GM21526 (cell line): Measurements from ENCODE around the gene HMCES.
A peak's percentile ranks its signal among the peaks of the same experiment; 100 is the strongest.
"Not testable (repeated sequence)": the region's sequence is repeated elsewhere in the genome, so short reads cannot be mapped to it uniquely, and the experiment has no call there.

Experiments
- ATAC-seq: cut with Tn5 transposase; IDR thresholded peaks from one replicate; pipeline ENCODE4 v1.9.1; 2021; ENCODE audit warnings: moderate library complexity; ENCODE audit not compliant: unreplicated experiment, low FRiP score

HMCES gene

GRCh38 chr3:129256270-129256669 lies 22.4 kb upstream of the HMCES start:
- no peak for ATAC-seq

GRCh38 chr3:129257609-129258008 lies 21.1 kb upstream of the HMCES start:
- no peak for ATAC-seq

GRCh38 chr3:129259612-129260477 lies 18.8 kb upstream of the HMCES start:
- ATAC-seq, result no peak

GRCh38 chr3:129260606-129261005 lies 18.1 kb upstream of the HMCES start:
- no peak for ATAC-seq

- no peak for ATAC-seq
Observed at GRCh38 chr3:129261894-129262293, 16.8 kb upstream of the HMCES start.

- ATAC-seq, result no peak
Observed at GRCh38 chr3:129263161-129263910, 15.3 kb upstream of the HMCES start.

GRCh38 chr3:129264994-129265393 lies 13.7 kb upstream of the HMCES start:
- ATAC-seq, result not testable (repeated sequence)

GRCh38 chr3:129266651-129267050 lies 12.0 kb upstream of the HMCES start:
- no peak for ATAC-seq

- ATAC-seq, result no peak
Observed at GRCh38 chr3:129268396-129268795, 10.3 kb upstream of the HMCES start.

GRCh38 chr3:129271674-129272073 lies 7.0 kb upstream of the HMCES start:
- ATAC-seq, result no peak

GRCh38 chr3:129276385-129276784 lies 2.3 kb upstream of the HMCES start:
- ATAC-seq, result peak; percentile 78

GRCh38 chr3:129277829-129278271 lies 820 bp upstream of the HMCES start:
- no peak for ATAC-seq

GRCh38 chr3:129278966-129279906 lies 566 bp downstream of the HMCES start:
- ATAC-seq, result no peak

- no peak for ATAC-seq
Observed at GRCh38 chr3:129280183-129280582, 1.5 kb downstream of the HMCES start.

- no peak for ATAC-seq
Observed at GRCh38 chr3:129281726-129282125, 3.1 kb downstream of the HMCES start.

GRCh38 chr3:129282727-129283327 lies 4.2 kb downstream of the HMCES start:
- ATAC-seq, result peak; percentile 60

GRCh38 chr3:129286081-129286480 lies 7.4 kb downstream of the HMCES start:
- no peak for ATAC-seq

- ATAC-seq, result no peak
Observed at GRCh38 chr3:129288446-129288845, 9.8 kb downstream of the HMCES start.

- no peak for ATAC-seq
Observed at GRCh38 chr3:129289201-129289921, 10.7 kb downstream of the HMCES start.
